ENCODE measurements around the gene UQCRHL. TPM values are rescaled to one million over a fixed set of nuclear protein-coding genes. Genes with fewer than 3 reads are reported as not detected.

Gene UQCRHL
- total and polyA plus RNA-seq, 10 donors: 0.67 to 2.6 (median 1.7) TPM

DNA sequence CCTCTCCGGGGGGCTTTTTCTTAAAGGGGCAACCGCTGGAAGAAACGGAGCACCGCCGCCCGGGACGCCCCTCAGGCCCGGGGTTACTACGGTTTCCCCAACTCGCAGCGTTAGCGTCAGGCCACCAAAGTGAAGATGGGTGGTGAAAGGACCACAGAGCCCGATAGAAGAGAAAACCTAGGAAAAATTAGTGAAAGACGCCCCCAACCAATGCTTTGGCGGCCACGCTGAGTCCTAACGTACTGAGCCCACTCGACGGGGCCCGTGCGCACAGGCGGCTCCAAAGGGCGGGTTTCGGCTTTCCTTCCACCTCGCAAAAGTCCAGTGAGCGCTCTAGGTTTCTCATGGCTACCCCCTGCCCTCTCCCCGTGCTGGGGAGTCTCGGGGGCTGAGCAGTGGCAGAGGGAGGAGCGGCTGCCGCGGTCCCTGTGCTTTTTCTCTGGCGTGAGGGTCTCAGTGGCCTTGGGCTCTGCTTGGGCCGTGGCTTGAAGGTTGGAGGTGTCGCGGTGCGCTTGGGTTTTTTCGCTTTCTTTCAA is 27.8 kb upstream of the UQCRHL start:
- Histone ChIP-seq H3K36me3 (no peaks in the 10 kb centered on the region), H3K4me3 (peak overlapping the region; percentile 66 to 94 (median 76)), H3K4me1 (peaks cover 5 to 60% (median 53%) of the 10 kb centered on the region in 6 donors), H3K27ac (peak overlapping the region; percentile 99 to 100 (median 100)), H3K9me3 (no peaks in the 10 kb centered on the region), H3K27me3 (replicated peaks in 1 of 7) (no peaks in the 10 kb centered on the region)
- TF ChIP-seq, protein P1, sequence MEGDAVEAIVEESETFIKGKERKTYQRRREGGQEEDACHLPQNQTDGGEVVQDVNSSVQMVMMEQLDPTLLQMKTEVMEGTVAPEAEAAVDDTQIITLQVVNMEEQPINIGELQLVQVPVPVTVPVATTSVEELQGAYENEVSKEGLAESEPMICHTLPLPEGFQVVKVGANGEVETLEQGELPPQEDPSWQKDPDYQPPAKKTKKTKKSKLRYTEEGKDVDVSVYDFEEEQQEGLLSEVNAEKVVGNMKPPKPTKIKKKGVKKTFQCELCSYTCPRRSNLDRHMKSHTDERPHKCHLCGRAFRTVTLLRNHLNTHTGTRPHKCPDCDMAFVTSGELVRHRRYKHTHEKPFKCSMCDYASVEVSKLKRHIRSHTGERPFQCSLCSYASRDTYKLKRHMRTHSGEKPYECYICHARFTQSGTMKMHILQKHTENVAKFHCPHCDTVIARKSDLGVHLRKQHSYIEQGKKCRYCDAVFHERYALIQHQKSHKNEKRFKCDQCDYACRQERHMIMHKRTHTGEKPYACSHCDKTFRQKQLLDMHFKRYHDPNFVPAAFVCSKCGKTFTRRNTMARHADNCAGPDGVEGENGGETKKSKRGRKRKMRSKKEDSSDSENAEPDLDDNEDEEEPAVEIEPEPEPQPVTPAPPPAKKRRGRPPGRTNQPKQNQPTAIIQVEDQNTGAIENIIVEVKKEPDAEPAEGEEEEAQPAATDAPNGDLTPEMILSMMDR (IDR thresholded peaks at IDR 0.05 in 8 of 11, conservative IDR thresholded peaks at IDR 0.05 in 3 of 11): no peak
- TF ChIP-seq POLR2A (IDR thresholded peaks at IDR 0.05) (no peak), POLR2AphosphoS5 (IDR thresholded peaks at IDR 0.05) (no peak)
- no peak for DNase-seq
- 0 to 2% (median 0%) methylated on average over 35 to 37 of the region's 37 CpGs for WGBS, 5 donors
- intact Hi-C loops (cut with DNase I; ENCODE audit: low total_unique reads): loop anchor here (2.0 kb wide), 1 partner anchor 14 kb away; no protein-coding TSS in a partner anchor

DNA sequence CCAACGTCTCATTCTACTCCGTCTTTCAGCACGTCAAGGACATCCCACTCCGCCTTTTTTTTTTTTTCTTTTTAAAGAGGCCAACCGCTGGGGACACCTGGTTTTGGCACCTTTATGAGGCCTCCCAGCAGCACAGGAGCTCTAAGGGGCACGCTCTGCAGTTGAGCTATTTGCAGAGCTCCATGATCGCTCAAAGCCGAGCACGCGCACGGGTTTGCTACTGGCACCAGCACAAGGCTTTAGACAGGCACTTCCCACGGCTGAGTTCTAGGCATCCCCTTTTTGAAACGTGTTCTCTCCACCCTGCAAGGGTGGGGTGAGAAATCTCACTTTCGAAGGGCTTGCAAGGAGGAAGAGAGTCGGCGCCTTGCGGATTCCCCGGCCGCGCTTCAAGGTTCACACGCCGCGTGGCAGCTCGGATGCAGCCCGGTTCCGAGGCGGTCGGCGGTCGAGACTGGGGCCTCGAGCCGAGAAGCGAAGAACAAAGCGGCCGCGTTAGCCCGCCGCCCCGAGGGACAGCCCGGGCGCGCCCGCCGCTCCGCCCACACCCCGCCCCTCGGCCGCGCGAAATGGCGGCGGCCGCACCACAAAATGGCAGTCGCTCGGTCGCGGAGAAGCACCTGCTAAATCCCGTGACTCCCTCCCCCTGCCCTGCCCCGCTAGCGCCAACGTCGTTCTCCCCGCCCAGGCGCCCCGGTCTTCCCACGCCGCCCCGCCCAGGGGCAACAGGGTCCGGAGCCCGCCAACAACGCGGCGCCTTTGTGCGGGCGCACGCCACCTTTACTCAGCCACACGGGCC is 27.2 kb upstream of the UQCRHL start:
- Histone ChIP-seq H3K9me3 (no peaks in the 10 kb centered on the region), H3K4me1 (peaks cover 5 to 66% (median 60%) of the 10 kb centered on the region in 6 donors), H3K27me3 (replicated peaks in 1 of 7) (no peaks in the 10 kb centered on the region), H3K36me3 (no peaks in the 10 kb centered on the region), H3K4me3 (peak overlapping the region; percentile 66 to 94 (median 76)), H3K27ac (peak overlapping the region; percentile 99 to 100 (median 100))
- intact Hi-C loops (cut with DNase I; ENCODE audit: low total_unique reads): loop anchor here (2.0 kb wide), 1 partner anchor 14 kb away; no protein-coding TSS in a partner anchor
- WGBS, 5 donors: 0 to 1% (median 0%) methylated on average over 30 to 77 of the region's 77 CpGs
- DNase-seq: peak; percentile 97
- TF ChIP-seq POLR2A (IDR thresholded peaks at IDR 0.05) (peak in 2 of 3 donors; percentile 5 to 63), POLR2AphosphoS5 (IDR thresholded peaks at IDR 0.05) (peak; percentile 85 to 92 (median 89))
- TF ChIP-seq, protein P1 (IDR thresholded peaks at IDR 0.05 in 8 of 11, conservative IDR thresholded peaks at IDR 0.05 in 3 of 11): peak in 2 of 11 experiments; percentile 13 to 16

DNA sequence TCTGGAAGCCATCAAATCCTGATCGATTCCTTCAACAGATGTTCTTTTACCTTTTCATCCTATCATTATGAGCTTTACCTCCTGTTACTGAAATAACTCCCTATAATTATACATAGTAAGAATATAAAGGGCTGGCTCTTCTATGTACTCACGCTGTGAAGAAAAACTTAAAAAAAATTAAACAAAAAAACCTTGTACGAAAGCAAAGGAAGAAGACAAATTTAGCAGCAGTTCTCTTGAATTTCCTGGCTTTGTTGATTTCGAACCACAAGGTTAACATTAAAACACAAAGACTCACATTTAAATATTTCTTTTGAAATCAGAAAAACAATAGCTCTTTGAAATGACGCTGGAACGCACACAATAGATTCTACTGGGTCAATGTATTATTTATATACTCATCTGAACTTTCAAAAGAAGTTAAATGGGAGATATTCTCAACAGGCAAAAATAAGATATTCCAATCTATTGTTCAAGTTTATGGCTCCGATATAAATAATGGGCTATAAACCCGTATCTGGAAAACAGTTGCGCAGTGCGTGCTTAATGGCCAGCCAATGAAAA is 26.5 kb upstream of the UQCRHL start:
- peaks cover 5 to 73% (median 66%) of the 10 kb centered on the region in 6 donors for H3K4me1 ChIP-seq
- no peaks in the 10 kb centered on the region for H3K36me3 ChIP-seq
- TF ChIP-seq, protein P1 (IDR thresholded peaks at IDR 0.05 in 8 of 11, conservative IDR thresholded peaks at IDR 0.05 in 3 of 11): no peak
- TF ChIP-seq POLR2AphosphoS5 (IDR thresholded peaks at IDR 0.05) (no peak), POLR2A (IDR thresholded peaks at IDR 0.05) (no peak)
- no peak for DNase-seq
- WGBS, 5 donors: 0 to 3% (median 2%) methylated on average over 10 of the region's 10 CpGs
- peak overlapping the region; percentile 99 to 100 (median 100) for H3K27ac ChIP-seq
- intact Hi-C loops (cut with DNase I; ENCODE audit: low total_unique reads): loop anchor here (2.0 kb wide), 1 partner anchor 15 kb away; no protein-coding TSS in a partner anchor
- H3K9me3 ChIP-seq: no peaks in the 10 kb centered on the region
- no peaks in the 10 kb centered on the region for H3K27me3 ChIP-seq (replicated peaks in 1 of 7)
- H3K4me3 ChIP-seq: peak overlapping the region; percentile 66 to 94 (median 76)

All from spleen (tissue), 11 donors.